Umbilical cord (tissue), 2 donors: ENCODE measurements around the gene PDP2. TPM values are rescaled to one million over a fixed set of nuclear protein-coding genes. Genes with fewer than 3 reads are reported as not detected.

Experiments used
- DNase-seq: peaks from one replicate; pipeline ENCODE4 v3.0.0-alpha.2; 2015; ENCODE audit warnings: low spot score
- total RNA-seq: library from RNA; depleted of rRNA; stranded (reverse); fragments of >200 nt; gene quantifications from one replicate; pipeline ENCODE4 v1.2.3, GENCODE V29; 2014; ENCODE audit warnings: low replicate concordance; ENCODE audit not compliant: insufficient read depth

Gene PDP2
- total RNA-seq, 1 donor from 2014 or later: 16.4 TPM

- DNase-seq: no peak
These were observed 23.5 kb downstream of the PDP2 start for GRCh38 chr16:66903544-66904427.

- no peak for DNase-seq
These were observed 24.1 kb downstream of the PDP2 start for GRCh38 chr16:66904428-66904845.

GRCh38 chr16:66904846-66905632, 24.7 kb downstream of the PDP2 start:
- peak; percentile 89 for DNase-seq

GRCh38 chr16:66905633-66906539, 25.6 kb downstream of the PDP2 start:
- DNase-seq: peak; percentile 88

GRCh38 chr16:66906916-66907836, 26.9 kb downstream of the PDP2 start:
- no peak for DNase-seq

GRCh38 chr16:66908116-66908515, 27.8 kb downstream of the PDP2 start:
- no peak for DNase-seq

GRCh38 chr16:66908762-66909559, 28.6 kb downstream of the PDP2 start:
- DNase-seq: no peak

- no peak for DNase-seq
These were observed 30.0 kb downstream of the PDP2 start for GRCh38 chr16:66910175-66910940.

GRCh38 chr16:66911112-66911511, 30.8 kb downstream of the PDP2 start:
- no peak for DNase-seq

GRCh38 chr16:66911801-66912200, 31.5 kb downstream of the PDP2 start:
- no peak for DNase-seq

- no peak for DNase-seq
These were observed 32.8 kb downstream of the PDP2 start for GRCh38 chr16:66913081-66913480.

- DNase-seq: no peak
These were observed 33.4 kb downstream of the PDP2 start for GRCh38 chr16:66913711-66914110.

- DNase-seq: no peak
These were observed 34.2 kb downstream of the PDP2 start for GRCh38 chr16:66914541-66914940.

GRCh38 chr16:66915041-66915440, 34.7 kb downstream of the PDP2 start:
- DNase-seq: no peak

- DNase-seq: no peak
These were observed 36.2 kb downstream of the PDP2 start for GRCh38 chr16:66916518-66916917.

- DNase-seq: no peak
These were observed 37.4 kb downstream of the PDP2 start for GRCh38 chr16:66917741-66918140.

- DNase-seq: no peak
These were observed 38.0 kb downstream of the PDP2 start for GRCh38 chr16:66918355-66918754.

GRCh38 chr16:66918803-66919568, 38.7 kb downstream of the PDP2 start, which contains the start of gene CDH16:
Gene CDH16, minus strand, starts transcription at chr16:66918885. Its CDS starts 820 bp downstream, at chr16:66918065.
- DNase-seq: no peak
